ENCODE data around the gene ORC5. TPM values are rescaled to one million over a fixed set of nuclear protein-coding genes. Genes with fewer than 3 reads are reported as not detected.

ORC5 gene
- total RNA-seq, 1 donor from 2014 or later: 14.7 TPM

DNA sequence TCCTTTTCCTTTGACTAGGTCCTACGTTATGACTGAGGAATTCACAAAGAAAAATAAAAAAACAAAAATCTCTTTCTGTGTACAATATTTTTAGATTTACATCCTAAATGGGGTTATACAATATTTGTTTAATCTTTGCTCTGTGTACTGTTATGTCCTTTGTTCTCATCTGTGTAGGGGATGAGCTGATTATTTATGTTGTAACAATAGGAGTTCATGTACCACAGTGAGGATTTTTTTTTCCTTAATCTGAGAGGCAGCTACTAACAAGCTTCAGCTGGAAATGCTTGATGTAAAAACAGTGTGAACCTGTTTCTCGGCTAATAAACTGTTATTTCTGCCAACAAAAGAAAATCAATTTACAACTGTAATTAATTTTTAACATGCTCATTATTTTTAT is 58.0 kb downstream of the ORC5 start:
- no peak for DNase-seq
- no peaks in the 10 kb centered on the region for H3K9me3 Mint-ChIP-seq (ENCODE audit: unreplicated experiment)
- H3K27me3 Mint-ChIP-seq (ENCODE audit: unreplicated experiment): peaks cover 1% of the 10 kb centered on the region
- no peak overlapping the region for H3K4me3 Mint-ChIP-seq (ENCODE audit: unreplicated experiment)
- no peak overlapping the region for H3K27ac Mint-ChIP-seq (ENCODE audit: unreplicated experiment)
- H3K36me3 Mint-ChIP-seq (ENCODE audit: unreplicated experiment): peaks cover 4% of the 10 kb centered on the region
- TF ChIP-seq, protein P1, sequence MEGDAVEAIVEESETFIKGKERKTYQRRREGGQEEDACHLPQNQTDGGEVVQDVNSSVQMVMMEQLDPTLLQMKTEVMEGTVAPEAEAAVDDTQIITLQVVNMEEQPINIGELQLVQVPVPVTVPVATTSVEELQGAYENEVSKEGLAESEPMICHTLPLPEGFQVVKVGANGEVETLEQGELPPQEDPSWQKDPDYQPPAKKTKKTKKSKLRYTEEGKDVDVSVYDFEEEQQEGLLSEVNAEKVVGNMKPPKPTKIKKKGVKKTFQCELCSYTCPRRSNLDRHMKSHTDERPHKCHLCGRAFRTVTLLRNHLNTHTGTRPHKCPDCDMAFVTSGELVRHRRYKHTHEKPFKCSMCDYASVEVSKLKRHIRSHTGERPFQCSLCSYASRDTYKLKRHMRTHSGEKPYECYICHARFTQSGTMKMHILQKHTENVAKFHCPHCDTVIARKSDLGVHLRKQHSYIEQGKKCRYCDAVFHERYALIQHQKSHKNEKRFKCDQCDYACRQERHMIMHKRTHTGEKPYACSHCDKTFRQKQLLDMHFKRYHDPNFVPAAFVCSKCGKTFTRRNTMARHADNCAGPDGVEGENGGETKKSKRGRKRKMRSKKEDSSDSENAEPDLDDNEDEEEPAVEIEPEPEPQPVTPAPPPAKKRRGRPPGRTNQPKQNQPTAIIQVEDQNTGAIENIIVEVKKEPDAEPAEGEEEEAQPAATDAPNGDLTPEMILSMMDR (IDR thresholded peaks at IDR 0.05; ENCODE audit: partially characterized antibody, unreplicated experiment): no peak
- no peaks in the 10 kb centered on the region for H3K4me1 Mint-ChIP-seq (ENCODE audit: low read depth, unreplicated experiment)

DNA sequence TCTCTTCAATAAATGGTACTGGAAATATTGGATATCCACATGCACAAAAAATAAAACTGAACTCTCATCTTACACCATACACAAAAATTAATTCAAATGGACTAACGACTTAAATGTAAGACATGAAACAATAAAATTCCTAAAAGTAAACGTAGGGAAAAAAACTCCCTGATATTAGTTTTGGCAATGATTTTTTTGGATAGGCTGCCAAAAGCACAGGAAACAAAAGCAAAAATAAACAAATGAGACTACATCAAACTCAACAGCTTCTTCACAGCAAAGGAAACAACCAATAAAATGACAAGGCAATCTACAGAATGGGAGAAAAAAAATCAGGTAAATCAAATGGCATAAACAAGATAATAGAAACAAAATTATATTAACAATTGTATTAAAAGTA is 65.7 kb downstream of the ORC5 start:
- no peaks in the 10 kb centered on the region for H3K9me3 Mint-ChIP-seq (ENCODE audit: unreplicated experiment)
- no peaks in the 10 kb centered on the region for H3K27me3 Mint-ChIP-seq (ENCODE audit: unreplicated experiment)
- no peak overlapping the region for H3K4me3 Mint-ChIP-seq (ENCODE audit: unreplicated experiment)
- TF ChIP-seq, protein P1 (IDR thresholded peaks at IDR 0.05; ENCODE audit: partially characterized antibody, unreplicated experiment): no peak
- no peak for DNase-seq
- H3K4me1 Mint-ChIP-seq (ENCODE audit: low read depth, unreplicated experiment): peaks cover 1% of the 10 kb centered on the region
- H3K36me3 Mint-ChIP-seq (ENCODE audit: unreplicated experiment): peaks cover 4% of the 10 kb centered on the region
- no peak overlapping the region for H3K27ac Mint-ChIP-seq (ENCODE audit: unreplicated experiment)

DNA sequence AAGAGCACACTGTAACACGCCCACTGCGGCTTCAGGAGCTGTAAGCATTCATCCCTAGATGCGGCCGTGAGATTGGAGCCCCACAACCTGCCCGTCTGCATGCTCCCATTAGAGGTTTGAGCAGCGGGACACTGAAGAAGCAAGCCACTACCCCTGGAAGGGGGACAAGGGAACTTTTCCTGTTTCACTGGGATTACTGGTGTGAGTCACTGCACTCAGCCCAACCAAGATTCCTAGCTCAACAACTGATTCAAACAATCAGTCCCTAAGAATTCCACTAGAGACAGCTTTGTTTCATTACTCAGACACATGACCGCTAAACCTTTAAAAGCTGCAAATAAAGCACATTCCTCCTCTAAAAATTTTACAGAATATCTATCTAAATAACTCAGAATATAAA is 69.8 kb downstream of the ORC5 start:
- Mint-ChIP-seq H3K27me3 (ENCODE audit: unreplicated experiment) (no peaks in the 10 kb centered on the region), H3K9me3 (ENCODE audit: unreplicated experiment) (no peaks in the 10 kb centered on the region), H3K4me1 (ENCODE audit: low read depth, unreplicated experiment) (peaks cover 1% of the 10 kb centered on the region), H3K4me3 (ENCODE audit: unreplicated experiment) (no peak overlapping the region), H3K36me3 (ENCODE audit: unreplicated experiment) (no peaks in the 10 kb centered on the region), H3K27ac (ENCODE audit: unreplicated experiment) (no peak overlapping the region)
- no peak for DNase-seq
- TF ChIP-seq, protein P1 (IDR thresholded peaks at IDR 0.05; ENCODE audit: partially characterized antibody, unreplicated experiment): no peak

DNA sequence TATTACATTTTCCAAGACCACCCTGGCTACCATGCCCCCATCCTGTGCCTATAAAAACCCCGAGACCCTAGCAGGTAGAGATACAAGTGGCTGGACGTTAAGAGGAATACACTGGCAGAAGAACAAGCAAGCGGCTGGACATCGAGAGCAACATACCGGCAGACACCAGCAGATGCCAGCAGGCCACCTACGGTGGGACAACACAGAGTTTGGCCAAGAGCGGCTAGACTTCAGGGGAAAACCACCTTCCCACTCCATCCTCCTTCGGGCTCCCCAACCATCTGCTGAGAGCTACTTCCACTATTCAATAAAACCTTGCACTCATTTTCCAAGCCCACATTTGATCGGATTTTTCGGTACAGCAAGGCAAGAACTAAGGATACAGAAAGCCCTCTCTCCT is 70.3 kb downstream of the ORC5 start:
- DNase-seq: no peak
- no peak overlapping the region for H3K4me3 Mint-ChIP-seq (ENCODE audit: unreplicated experiment)

DNA sequence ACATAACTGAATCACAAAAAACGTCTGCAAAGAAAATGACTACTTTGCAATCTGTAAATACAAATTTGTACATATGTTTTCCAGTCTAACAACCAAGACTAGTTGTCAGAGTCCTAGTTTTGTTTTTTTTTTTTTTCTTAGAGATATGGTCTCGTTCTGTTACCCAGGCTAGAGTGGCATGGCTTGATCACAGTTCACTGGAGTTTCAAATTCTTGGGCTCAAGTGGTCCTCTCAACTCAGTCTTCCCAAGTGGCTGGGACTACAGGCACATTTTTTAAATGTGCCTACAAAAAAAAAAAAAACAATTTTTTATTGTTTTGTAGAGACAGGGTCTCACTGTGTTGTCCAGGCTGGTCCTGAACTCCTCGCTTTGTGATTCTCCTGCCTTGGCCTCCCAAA is 70.8 kb downstream of the ORC5 start:
- DNase-seq: no peak
- no peak overlapping the region for H3K4me3 Mint-ChIP-seq (ENCODE audit: unreplicated experiment)
- peaks cover 1% of the 10 kb centered on the region for H3K4me1 Mint-ChIP-seq (ENCODE audit: low read depth, unreplicated experiment)
- no peaks in the 10 kb centered on the region for H3K36me3 Mint-ChIP-seq (ENCODE audit: unreplicated experiment)
- TF ChIP-seq, protein P1 (IDR thresholded peaks at IDR 0.05; ENCODE audit: partially characterized antibody, unreplicated experiment): no peak
- H3K27me3 Mint-ChIP-seq (ENCODE audit: unreplicated experiment): no peaks in the 10 kb centered on the region
- H3K27ac Mint-ChIP-seq (ENCODE audit: unreplicated experiment): no peak overlapping the region
- H3K9me3 Mint-ChIP-seq (ENCODE audit: unreplicated experiment): no peaks in the 10 kb centered on the region

More for the DNA sequence above, 70.3 kb downstream of the ORC5 start:
- no peaks in the 10 kb centered on the region for H3K36me3 Mint-ChIP-seq (ENCODE audit: unreplicated experiment)
- H3K4me1 Mint-ChIP-seq (ENCODE audit: low read depth, unreplicated experiment): peaks cover 1% of the 10 kb centered on the region
- H3K9me3 Mint-ChIP-seq (ENCODE audit: unreplicated experiment): no peaks in the 10 kb centered on the region
- H3K27ac Mint-ChIP-seq (ENCODE audit: unreplicated experiment): no peak overlapping the region
- no peaks in the 10 kb centered on the region for H3K27me3 Mint-ChIP-seq (ENCODE audit: unreplicated experiment)
- TF ChIP-seq, protein P1 (IDR thresholded peaks at IDR 0.05; ENCODE audit: partially characterized antibody, unreplicated experiment): no peak
